Natural killer cell treated with Interleukin-12 subunit alpha and Interleukin-12 subunit beta and Interleukin-15 and Interleukin-18, amount 100 ng/mL, for 72 hours (primary cell): Measurements from ENCODE around the gene UVSSA. TPM values are rescaled to one million over a fixed set of nuclear protein-coding genes. Genes with fewer than 3 reads are reported as not detected.

Source experiments
- ATAC-seq, 2 donors: fragments of 150-1000 bp; cut with Tn5 transposase in 1 of 2; sonication (Bioruptor Pico), chemical (Tn5 transposase) in 1 of 2; 2 replicates each; pipeline ENCODE4 v1.10.0; 2021
- DNase-seq: peaks from one replicate; pipeline ENCODE4 v3.0.0; 2022; ENCODE audit warnings: low spot score
- H3K27ac Mint-ChIP-seq, 2 donors: 1 replicate in 1 of 2; 2 replicates in 1 of 2; pipeline ENCODE4 v1.8.0; 2022; ENCODE audit warnings: mixed read lengths in 2 of 2, mild to moderate bottlenecking in 1 of 2, moderate library complexity in 1 of 2
- H3K27me3 Mint-ChIP-seq, 2 donors: 1 replicate in 1 of 2; 2 replicates in 1 of 2; pipeline ENCODE4 v1.8.0; 2022; ENCODE audit warnings: mixed read lengths in 2 of 2
- H3K36me3 Mint-ChIP-seq: one replicate; pipeline ENCODE4 v1.8.0; 2022; ENCODE audit warnings: mixed read lengths
- H3K4me1 Mint-ChIP-seq, 2 donors: 1 replicate in 1 of 2; 2 replicates in 1 of 2; pipeline ENCODE4 v1.8.0; 2022; ENCODE audit warnings: low read depth in 2 of 2, mixed read lengths in 2 of 2, mild to moderate bottlenecking in 1 of 2
- H3K4me3 Mint-ChIP-seq: one replicate; pipeline ENCODE4 v1.8.0; 2022; ENCODE audit warnings: mixed read lengths
- H3K9me3 Mint-ChIP-seq: 2 replicates; pipeline ENCODE4 v1.8.0; 2022; ENCODE audit warnings: mixed read lengths
- total RNA-seq, 2 donors: library from RNA; stranded (reverse); gene quantifications; one replicate each; pipeline ENCODE4 v1.2.3, GENCODE V29; 2022

Gene UVSSA
- total RNA-seq, 2 donors from 2014 or later, result 19.6 to 25.1 TPM

GRCh38 chr4:1340861-1341260 is 6.1 kb upstream of the UVSSA start:
- H3K4me1 Mint-ChIP-seq, result peaks cover 26 to 32% of the 10 kb centered on the region in 2 donors
- no peak overlapping the region for H3K4me3 Mint-ChIP-seq
- ATAC-seq (no peak), DNase-seq (no peak)
- peaks cover 4% of the 10 kb centered on the region for H3K9me3 Mint-ChIP-seq
- H3K27me3 Mint-ChIP-seq, result no peaks in the 10 kb centered on the region
- H3K27ac Mint-ChIP-seq, result no peak overlapping the region
- H3K36me3 Mint-ChIP-seq, result peaks cover 20% of the 10 kb centered on the region

DNA sequence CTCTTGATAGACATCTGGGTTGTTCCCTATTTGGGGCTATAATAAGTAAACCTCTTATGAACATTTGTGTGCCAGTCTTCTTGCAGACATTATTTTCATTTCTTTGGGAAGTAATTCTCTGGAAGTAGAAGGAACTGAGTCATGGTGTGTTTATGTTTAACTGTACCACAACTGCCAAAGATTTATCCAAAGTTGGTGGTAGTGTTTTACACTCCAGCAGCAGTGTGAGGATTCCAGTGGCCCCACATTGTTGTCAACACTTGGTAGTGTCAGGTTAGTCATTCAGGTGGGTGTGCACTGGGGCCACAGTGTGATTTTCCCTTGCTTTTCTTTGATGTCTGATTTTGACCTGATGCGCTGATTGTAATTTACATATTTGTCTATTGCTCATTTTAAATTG is 5.0 kb upstream of the UVSSA start:
- H3K4me3 Mint-ChIP-seq, result no peak overlapping the region
- H3K27ac Mint-ChIP-seq, result peak overlapping the region in 1 of 2 donors; percentile 29
- H3K9me3 Mint-ChIP-seq, result no peaks in the 10 kb centered on the region
- no peaks in the 10 kb centered on the region for H3K27me3 Mint-ChIP-seq
- H3K4me1 Mint-ChIP-seq, result peaks cover 26 to 27% of the 10 kb centered on the region in 2 donors
- H3K36me3 Mint-ChIP-seq, result peaks cover 13% of the 10 kb centered on the region
- no peak for DNase-seq
- no peak for ATAC-seq

DNA sequence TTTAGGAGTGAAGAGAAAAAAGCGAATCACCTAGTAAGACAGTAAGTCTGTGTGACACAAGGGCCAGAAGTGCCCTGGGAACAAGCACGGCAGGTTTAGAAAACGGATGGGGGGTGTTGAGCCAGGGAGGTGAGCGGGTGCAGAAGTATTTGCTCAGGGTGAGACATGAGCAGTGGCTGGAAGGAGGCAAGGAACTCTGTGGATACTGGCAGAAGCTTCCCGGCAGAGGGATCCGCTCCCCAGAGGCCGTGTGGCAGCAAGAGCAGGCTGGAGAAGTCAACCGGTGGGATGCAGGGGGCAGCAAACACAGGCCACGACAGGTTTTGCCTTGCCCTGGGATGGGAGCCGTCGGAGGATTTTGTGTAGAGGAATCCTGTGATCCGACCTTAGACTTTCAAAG is 2.3 kb upstream of the UVSSA start:
- peak overlapping the region; percentile 84 for H3K4me3 Mint-ChIP-seq
- no peaks in the 10 kb centered on the region for H3K27me3 Mint-ChIP-seq
- peak overlapping the region; percentile 57 to 87 for H3K27ac Mint-ChIP-seq
- no peaks in the 10 kb centered on the region for H3K36me3 Mint-ChIP-seq
- DNase-seq (no peak), ATAC-seq (no peak)
- H3K4me1 Mint-ChIP-seq, result peaks cover 26 to 31% of the 10 kb centered on the region in 2 donors
- H3K9me3 Mint-ChIP-seq, result no peaks in the 10 kb centered on the region

GRCh38 chr4:1345903-1346780 is 866 bp upstream of the UVSSA start:
- Mint-ChIP-seq H3K36me3 (no peaks in the 10 kb centered on the region), H3K27ac (peak overlapping the region; percentile 80 to 87), H3K4me1 (peaks cover 23 to 31% of the 10 kb centered on the region in 2 donors), H3K4me3 (peak overlapping the region; percentile 84), H3K9me3 (no peaks in the 10 kb centered on the region), H3K27me3 (no peaks in the 10 kb centered on the region)
- peak; percentile 48 to 56 for ATAC-seq
- no peak for DNase-seq

DNA sequence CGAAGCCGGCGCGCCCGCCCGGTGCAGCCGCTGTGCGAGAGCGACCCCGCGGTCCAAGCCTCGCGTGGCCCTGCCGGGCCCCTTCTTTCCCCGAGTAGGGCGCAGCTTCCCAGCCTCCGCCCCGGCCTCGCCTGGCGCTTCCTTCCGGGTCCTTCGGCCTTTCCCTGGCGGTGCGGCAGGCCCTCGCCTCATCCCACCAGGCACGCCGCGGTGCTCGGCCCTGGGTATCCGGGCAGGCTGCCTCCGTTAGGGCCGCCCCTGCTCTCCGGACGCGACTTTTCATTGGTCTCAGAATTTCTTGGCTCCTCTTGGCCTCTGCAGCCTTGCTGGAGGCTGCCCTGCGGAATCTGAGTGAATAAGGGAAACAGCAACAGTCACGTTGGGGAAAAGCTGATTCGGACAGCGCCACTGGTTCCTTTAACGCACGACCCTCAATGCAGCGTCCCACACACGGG is 429 bp downstream of the UVSSA start:
- Mint-ChIP-seq H3K36me3 (no peaks in the 10 kb centered on the region), H3K4me1 (peaks cover 27 to 37% of the 10 kb centered on the region in 2 donors)

GRCh38 chr4:1348014-1348513 is 1.1 kb downstream of the UVSSA start:
- peak overlapping the region; percentile 80 to 88 for H3K27ac Mint-ChIP-seq
- peak overlapping the region; percentile 84 for H3K4me3 Mint-ChIP-seq

More for the DNA sequence above, 429 bp downstream of the UVSSA start:
- Mint-ChIP-seq H3K27me3 (no peaks in the 10 kb centered on the region), H3K27ac (peak overlapping the region; percentile 80 to 88), H3K4me3 (peak overlapping the region; percentile 84), H3K9me3 (no peaks in the 10 kb centered on the region)
- DNase-seq (peak; percentile 77), ATAC-seq (peak; percentile 50 to 55)

DNA sequence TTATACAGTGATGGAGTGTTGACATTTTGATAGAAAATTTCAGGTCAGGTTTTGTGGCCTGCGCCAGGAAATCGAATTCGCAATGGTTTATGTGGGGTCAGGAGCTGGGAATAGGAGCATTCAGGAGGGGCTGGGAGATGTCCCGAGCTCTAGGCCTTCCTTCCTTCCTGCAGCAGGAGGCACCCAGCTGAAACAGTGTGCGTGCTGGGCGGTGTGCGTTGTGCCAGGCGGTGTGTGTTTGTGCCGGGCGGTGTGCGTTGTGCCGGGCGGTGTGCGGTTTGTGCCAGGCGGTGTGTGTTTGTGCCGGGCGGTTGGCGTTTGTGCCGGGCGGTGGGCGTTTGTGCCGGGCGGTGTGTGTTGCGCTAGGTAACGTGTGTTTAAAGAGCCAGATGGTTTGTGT is 1.7 kb downstream of the UVSSA start:
- Mint-ChIP-seq H3K4me3 (peak overlapping the region; percentile 84), H3K9me3 (no peaks in the 10 kb centered on the region), H3K27ac (peak overlapping the region; percentile 80 to 88), H3K36me3 (no peaks in the 10 kb centered on the region), H3K4me1 (peaks cover 27 to 37% of the 10 kb centered on the region in 2 donors), H3K27me3 (no peaks in the 10 kb centered on the region)
- ATAC-seq (no peak), DNase-seq (no peak)

More at GRCh38 chr4:1348014-1348513, 1.1 kb downstream of the UVSSA start:
- ATAC-seq, result no peak
- Mint-ChIP-seq H3K27me3 (no peaks in the 10 kb centered on the region), H3K4me1 (peaks cover 27 to 37% of the 10 kb centered on the region in 2 donors), H3K9me3 (no peaks in the 10 kb centered on the region), H3K36me3 (no peaks in the 10 kb centered on the region)
- DNase-seq, result no peak

GRCh38 chr4:1349359-1350168 is 2.6 kb downstream of the UVSSA start:
- H3K27me3 Mint-ChIP-seq, result no peaks in the 10 kb centered on the region
- H3K27ac Mint-ChIP-seq, result no peak overlapping the region
- no peaks in the 10 kb centered on the region for H3K9me3 Mint-ChIP-seq
- ATAC-seq (no peak), DNase-seq (no peak)
- H3K36me3 Mint-ChIP-seq, result no peaks in the 10 kb centered on the region
- H3K4me3 Mint-ChIP-seq, result no peak overlapping the region
- peaks cover 25 to 34% of the 10 kb centered on the region in 2 donors for H3K4me1 Mint-ChIP-seq

GRCh38 chr4:1350169-1350520 is 3.1 kb downstream of the UVSSA start:
- no peak for DNase-seq
- Mint-ChIP-seq H3K9me3 (no peaks in the 10 kb centered on the region), H3K4me3 (no peak overlapping the region), H3K36me3 (no peaks in the 10 kb centered on the region), H3K27me3 (no peaks in the 10 kb centered on the region), H3K27ac (no peak overlapping the region), H3K4me1 (peaks cover 19 to 28% of the 10 kb centered on the region in 2 donors)
- ATAC-seq, result no peak

- H3K4me1 Mint-ChIP-seq, result peaks cover 19 to 20% of the 10 kb centered on the region in 2 donors
- no peaks in the 10 kb centered on the region for H3K36me3 Mint-ChIP-seq
- H3K4me3 Mint-ChIP-seq, result no peak overlapping the region
- H3K9me3 Mint-ChIP-seq, result no peaks in the 10 kb centered on the region
- peak; percentile 12 to 38 for ATAC-seq
- no peaks in the 10 kb centered on the region for H3K27me3 Mint-ChIP-seq
- peak; percentile 88 for DNase-seq
- peak overlapping the region in 1 of 2 donors; percentile 42 for H3K27ac Mint-ChIP-seq
Measured at GRCh38 chr4:1351854-1352566, 5.0 kb downstream of the UVSSA start.

DNA sequence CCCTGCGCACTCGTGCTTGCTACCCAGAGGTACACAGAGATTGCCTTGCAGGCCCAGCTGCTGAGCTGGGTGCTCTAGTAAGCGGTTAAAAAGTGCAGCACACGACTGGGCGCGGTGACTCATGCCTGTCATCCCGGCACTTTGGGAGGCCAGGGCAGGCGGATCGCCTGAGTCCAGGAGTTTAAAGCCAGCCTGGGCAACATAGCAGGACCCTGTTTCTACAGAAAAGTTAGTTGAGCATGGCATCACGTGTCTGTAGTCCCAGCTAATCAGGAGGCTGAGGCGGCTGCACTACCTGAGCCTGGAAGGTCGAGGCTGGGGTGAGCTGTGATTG is 5.5 kb downstream of the UVSSA start:
- Mint-ChIP-seq H3K27me3 (no peaks in the 10 kb centered on the region), H3K36me3 (no peaks in the 10 kb centered on the region), H3K4me3 (no peak overlapping the region), H3K27ac (no peak overlapping the region), H3K4me1 (peaks cover 19 to 20% of the 10 kb centered on the region in 2 donors), H3K9me3 (no peaks in the 10 kb centered on the region)
- no peak for DNase-seq
- no peak for ATAC-seq

DNA sequence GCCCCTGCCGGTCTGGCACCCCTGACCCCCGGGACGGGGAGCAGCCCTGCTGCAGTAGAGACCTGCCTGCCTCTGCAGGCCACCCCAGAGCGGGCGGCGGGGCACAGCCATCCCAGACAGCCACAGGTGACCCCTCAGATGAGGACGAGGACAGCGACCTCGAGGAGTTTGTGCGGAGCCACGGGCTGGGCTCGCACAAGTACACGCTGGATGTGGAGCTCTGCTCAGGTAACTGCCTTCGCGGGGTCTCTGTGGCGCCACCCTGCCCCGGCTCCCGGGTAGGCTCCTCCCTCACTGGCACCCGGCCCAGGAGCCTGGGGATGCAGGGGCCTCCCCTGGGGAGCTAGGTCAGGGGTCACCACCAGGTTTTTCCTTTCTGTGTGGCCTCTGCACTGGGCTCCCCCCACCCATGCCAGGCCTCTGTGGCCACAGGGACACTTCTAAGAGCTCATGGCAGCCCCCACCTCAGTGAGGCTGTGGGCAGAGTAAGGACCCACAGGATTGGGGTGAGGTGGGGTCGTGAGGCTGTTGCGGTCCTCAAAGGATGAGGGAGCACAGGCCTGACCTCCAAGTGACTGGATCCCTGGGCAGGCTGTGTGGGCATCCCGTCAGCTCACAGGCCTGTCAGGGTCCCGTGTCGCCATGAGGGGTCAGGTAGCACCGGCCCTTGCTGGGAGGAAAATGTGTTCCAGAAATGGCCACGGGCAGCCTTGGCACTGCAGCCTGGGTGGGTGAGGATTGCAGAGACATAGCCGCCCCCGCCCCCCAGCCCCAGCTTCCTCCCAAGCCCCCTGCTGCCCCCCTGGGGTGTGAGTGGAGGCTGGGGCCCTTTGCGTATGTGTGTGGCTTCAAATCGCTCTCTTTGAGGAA is 6.4 kb downstream of the UVSSA start:
- Mint-ChIP-seq H3K9me3 (no peaks in the 10 kb centered on the region), H3K27ac (no peak overlapping the region), H3K27me3 (no peaks in the 10 kb centered on the region), H3K4me3 (no peak overlapping the region), H3K36me3 (no peaks in the 10 kb centered on the region), H3K4me1 (peaks cover 11 to 16% of the 10 kb centered on the region in 2 donors)
- ATAC-seq (no peak), DNase-seq (no peak)
